Measurements from ENCODE around the gene TECTB.

Gene TECTB

DNA sequence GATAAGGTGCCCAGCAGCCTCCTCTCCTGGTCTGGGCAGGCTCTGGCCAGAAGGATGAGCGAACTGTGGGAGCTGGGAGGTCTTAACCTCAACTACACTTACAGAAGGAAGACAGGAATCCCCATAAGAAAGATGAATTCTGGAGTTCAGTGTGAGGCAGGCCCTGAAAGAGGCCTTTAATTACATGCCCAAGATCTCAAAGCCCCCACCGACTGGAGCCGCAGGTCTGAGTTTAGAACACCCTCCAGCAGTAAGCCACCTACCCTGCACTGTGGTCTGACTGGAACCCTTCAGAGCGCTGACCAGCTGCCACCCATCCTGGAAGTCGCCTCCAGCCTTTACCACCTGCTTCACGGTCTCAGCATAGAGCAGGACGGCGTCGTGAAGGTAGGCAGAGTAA lies 62.5 kb downstream of the TECTB start:
- DNase-seq (ENCODE audit: low read depth in 4 of 4, low spot score in 1 of 4), result no peak

DNA sequence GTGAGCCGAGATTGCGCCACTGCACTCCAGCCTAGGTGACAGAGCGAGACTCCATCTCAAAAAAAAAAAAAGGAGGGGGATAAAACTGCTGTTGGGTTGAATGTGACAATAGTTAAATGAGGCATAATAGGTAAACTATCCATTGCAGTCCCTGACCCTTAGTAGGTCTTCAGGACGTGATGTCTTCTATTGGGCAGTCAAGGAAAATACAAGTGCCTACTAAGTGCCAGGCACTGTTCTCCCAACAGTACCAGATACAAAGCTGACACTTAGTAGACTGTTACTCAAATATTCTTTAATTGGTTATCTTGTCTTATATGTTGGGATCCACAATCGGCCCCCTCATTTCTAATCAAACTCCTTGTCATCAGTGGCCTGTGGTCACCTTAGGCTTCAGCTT lies 63.6 kb downstream of the TECTB start:
- DNase-seq (ENCODE audit: low read depth in 4 of 4, low spot score in 1 of 4), result no peak

DNA sequence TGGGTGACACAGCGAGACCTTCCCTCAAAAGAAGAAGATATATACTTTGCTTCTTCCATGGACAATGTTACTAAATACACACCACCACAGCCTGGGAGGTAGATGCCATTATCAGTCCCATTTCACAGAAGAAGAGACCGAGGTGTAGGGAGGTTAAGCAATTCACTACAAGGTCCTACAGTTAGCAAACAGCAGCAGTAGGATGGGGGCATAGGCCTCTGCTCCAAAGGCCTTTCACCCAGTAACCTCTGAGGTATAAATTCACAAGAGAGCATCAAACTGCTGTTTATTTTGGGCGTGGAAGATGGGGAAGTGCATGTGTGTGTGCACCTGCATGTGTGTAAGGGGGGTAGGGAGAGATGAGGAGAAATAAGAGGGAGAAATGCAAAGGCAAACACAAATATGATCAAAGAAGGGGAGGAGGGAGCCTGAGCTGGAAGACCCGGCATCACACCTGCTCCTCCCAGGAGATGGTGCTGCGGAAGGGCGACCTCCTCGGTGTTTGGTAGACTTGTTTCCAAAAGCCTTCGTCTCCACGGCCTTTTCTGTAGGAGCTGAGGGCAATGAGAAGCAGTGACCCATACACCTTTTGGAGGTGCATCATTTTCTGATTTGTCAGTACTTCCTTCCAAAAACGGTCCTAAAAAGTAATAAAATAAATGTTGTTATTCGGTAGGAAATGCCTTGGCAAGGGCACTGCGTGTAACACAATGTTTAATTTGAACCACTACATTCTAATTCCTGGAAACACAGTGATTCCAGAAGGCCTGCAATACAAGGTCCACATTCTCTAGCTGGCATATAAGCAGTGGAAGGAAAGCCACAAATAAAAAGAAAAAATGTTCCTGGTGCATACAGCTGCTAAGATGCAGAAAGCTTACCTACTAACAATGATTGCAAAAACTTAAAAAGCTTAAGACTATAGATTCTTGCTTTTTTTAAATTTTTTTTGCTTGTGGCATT lies 64.8 kb downstream of the TECTB start:
- DNase-seq (ENCODE audit: low read depth in 4 of 4, low spot score in 1 of 4), result no peak

DNA sequence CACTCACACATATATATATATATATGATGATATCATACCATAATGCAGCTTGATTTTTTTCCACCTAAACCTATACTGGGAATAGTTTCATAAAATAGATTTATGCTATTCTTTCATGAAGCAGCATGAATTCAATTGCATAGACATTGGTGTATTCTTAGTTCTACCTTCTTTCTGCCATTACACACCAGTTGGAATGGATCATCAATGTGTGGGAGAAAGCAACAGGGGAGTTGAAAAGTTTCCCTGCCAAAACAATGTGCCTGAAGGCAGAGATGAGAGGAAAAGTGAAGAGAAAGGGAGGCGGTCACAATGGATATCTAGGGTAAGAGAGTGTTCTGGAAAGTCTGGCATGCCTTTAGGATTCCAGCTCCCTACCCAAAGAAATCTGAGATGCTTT lies 65.6 kb downstream of the TECTB start:
- no peak for DNase-seq (ENCODE audit: low read depth in 4 of 4, low spot score in 1 of 4)

DNA sequence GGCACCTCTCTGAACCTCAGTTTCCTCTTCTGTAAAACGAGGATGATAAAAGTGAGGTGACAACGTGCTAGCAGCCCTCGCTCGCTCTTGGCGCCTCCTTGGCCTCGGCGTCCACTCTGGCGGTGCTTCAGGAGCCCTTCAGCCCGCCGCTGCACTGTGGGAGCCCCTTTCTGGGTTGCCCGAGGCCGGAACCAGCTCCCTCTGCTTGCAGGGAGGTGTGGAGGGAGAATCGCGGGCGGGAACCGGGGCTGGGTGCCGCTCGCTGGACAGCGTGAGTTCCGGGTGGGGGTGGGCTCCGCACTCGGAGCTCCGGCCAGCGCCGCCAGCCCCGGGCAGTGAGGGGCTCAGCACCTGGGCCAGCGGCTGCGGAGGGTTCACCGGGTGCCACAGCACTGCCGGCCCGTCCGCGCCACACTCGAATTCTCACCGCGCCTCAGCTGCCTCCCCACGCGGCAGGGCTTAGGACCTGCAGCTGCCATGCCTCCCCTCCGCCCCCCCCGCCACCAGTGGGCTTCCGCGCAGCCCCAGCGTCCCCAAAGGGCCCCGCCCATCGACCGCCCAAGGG lies 66.4 kb downstream of the TECTB start:
- no peak for DNase-seq (ENCODE audit: low read depth in 4 of 4, low spot score in 1 of 4)

DNA sequence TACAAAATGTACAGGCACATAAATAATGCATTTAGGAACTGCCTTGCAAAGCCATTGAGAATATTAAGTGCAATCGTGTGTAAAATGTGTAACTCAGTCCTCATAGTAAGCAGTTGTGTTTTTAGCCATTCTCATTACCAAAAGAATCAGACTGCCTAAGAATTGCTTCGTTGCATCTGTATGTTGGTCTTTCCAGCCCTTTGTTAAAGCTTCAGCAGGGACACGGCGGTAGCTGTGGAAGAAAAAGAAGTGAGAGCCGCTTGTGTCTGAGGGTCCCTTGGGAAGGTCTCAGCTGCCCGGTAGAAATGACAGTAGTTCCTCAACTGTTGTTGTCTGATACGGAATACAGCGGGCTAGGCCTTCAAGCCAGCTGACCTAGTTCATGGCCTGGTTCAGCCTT lies 67.9 kb downstream of the TECTB start:
- no peak for DNase-seq (ENCODE audit: low read depth in 4 of 4, low spot score in 1 of 4)

DNA sequence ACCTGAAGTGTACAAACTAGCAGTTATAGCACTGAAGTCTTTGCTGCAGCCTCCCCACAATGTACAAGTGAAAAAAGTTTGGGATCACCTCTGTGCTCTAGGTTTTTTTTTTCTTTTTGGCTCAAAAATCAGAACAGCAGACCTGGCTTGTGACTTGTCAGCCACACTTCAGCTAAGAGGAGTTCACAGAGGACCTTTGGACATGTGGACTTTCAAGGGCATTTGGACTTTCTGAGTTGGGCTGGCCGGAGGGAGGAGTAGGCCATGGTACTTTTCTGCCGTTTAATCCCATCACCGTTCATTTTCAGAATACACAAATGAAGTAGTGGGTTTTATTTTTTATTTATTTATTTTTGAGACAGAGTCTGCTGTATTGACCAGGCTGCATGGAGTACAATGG lies 68.8 kb downstream of the TECTB start:
- DNase-seq (ENCODE audit: low read depth in 4 of 4, low spot score in 1 of 4), result no peak

DNA sequence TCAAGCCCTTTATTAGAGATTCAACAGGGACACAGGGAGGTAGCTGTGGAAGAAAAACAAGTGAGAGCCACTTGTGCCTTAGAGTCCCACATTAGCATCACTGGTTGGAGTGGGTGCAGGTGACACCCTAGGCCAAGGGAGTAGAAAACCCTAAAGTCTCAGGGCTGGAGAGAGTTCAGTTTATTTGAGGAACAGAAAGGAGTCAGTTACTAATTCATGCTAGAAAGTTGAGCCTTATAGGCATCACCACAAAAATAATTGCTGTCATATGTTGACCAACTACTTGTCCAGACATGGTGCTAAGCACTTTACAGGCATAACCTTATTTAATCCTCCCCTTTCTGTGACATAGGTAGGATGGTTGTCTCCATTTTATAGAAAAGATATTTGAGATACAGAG lies 69.8 kb downstream of the TECTB start:
- no peak for DNase-seq (ENCODE audit: low read depth in 4 of 4, low spot score in 1 of 4)

All from stimulated activated CD4-positive, alpha-beta T cell treated with anti-CD3 and anti-CD28 coated beads, Interleukin-1b, Interleukin-23, amount 100 ng/mL, for 24 hours (primary cell).